Activated CD8-positive, alpha-beta memory T cell treated with anti-CD3 and anti-CD28 coated beads, Interleukin-2, amount 50 U/mL, for 48 hours (primary cell): ENCODE measurements around the gene TRIM29.

Source experiments
- DNase-seq: peaks from one replicate; pipeline ENCODE4 v3.0.0-alpha.2; 2020

The TRIM29 gene

DNA sequence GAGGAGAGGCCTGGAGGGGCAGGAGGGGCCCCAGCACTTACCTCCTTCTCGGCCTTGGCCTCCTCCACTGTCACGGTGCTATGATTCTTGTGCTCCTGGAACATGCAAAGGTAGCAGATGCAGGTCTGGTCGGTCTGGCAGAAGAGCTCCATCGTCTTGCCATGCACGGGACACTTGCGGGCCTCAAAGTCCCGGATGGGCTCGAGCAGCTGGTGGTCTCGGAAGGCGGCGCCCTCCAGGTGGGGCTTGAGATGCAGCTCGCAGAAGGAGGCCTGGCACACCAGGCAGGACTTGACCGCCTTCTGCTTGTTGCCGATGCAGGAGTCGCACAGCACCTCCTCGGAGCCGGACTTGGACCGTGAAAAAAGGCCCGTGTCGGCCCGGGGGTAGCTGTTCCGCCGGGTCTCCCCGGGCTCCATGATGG lies 714 bp downstream of the TRIM29 start:
- DNase-seq = peak; percentile 17

DNA sequence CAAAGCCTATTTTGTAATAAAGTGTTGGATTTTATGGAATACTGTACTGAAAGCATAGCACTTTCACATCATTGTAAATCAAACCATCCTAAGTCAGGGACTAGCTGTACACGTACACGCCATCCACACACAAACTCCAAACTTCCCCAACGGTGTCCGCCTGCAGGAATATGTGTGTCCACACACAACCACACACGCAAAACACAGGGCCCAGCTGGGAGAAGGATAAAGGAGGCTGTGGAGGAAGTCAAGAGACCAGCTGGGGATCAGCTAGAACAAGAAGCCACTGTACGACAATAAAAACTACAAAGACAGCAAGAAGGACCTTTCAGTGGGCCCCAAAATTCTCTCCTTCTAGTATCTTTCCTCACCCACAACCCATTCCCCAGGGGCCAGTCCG lies 1.6 kb downstream of the TRIM29 start:
- peak; percentile 13 for DNase-seq

DNA sequence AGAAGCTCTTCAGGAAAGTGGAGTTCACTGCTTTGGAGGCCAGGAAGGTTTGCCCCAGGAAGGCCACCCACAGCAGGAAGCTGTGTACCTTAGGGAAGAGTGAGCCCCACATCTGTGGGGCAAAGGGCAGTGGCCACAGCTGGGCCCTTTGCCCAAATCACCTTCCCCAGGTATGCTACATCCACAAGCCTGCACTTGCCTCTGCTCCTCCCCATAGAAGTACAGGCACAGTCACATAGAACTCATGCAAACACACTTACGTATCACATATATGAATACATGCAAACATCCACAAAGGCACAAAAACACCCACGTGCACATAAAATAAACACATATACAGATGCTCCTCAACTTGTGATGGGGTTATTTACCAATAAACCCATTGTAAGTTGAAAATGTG lies 2.1 kb downstream of the TRIM29 start:
- peak; percentile 30 for DNase-seq

DNA sequence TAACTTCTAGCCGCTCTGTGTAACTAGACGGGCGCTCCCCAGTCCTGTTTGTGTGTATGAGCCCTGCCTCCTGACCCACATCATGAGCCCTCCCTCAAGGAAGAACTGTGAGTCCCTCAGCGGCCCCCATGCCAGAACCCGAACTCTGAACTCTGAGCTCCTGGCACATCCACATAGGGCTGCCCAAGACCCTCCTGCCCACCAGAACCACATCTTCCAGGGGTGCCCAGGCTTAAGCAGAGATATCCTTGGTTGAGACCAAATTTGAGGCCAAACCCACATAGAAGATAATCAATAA lies 3.0 kb downstream of the TRIM29 start:
- DNase-seq = peak; percentile 13

DNA sequence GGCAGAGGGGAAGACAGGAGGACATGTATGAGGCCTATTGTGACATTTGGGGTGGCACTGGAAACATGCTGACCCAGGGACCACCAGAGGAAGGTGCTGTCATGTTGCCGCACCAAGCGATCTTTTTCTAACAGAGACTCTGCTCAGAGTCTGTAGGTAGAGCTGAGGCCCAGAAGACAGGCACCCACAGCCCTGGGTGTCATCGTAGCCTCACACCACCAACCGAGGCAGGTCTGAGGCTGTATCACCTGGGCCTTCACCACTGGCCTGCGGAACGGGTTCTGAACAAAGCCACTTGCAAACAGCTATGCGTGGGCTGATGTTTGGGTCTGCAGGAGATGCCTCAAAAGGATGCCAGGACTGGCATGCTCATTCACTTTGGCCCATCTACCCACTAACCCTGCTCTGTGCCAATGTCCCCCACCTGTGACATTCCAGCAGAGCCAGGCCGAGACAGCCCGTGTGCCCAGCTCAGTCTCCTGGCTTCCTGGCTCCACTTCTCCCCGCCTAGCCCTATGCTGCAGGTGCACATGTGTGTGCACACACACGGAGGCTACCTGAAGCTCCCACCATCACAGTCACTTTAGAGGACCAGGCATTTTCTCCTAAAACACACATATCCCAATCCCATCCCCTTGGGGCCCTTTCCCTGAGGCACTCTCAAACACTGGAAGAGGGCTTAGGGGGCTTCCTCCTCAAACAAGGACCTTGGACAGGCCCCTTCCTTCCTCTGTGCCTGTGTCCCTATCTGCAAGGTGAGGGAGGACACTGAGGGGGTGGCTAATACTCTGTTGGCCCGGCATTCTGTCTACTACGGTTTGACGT lies 3.6 kb downstream of the TRIM29 start:
- DNase-seq = peak; percentile 17

DNA sequence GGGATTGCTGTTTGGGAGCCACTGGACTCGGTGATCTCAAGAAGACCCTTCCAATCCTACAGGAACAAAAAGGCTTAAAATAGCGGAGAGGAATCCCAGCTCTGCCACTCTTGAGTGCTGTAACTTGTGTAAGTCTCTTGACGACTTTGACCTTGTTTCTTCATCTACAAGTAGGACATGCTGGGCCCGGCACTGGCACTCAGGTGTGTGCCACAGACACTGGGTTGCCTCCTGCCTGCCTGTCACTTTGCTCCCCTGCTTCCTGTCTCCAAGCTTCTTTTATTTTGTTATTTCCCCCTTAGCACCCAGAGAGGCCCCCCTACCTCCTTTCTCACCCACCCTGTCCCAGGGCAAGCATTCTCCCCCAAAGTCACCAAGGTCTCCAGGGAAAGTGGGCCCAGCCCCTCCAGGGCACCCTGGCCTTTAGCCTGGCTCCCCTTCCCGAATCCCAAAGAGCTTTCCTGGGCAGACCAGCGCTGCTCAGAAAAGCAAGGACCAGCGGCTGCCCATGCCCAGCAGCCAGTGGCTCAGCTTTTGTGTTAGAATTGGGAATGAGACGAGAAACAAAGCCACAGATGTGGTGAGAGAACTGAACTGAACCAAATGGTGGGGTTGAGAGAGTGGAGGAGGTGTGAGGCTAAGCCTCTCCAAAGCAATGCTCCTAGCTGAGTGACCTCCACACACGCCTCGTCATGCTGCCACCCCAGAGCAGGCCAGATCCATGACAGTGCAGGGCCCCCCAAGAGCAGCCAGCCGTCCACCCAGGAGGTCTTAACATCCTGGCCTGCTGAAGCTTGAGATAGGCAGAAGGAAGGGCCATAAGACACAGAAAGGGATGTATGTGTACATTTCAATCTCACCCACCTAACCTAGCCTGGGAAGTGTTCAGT lies 4.5 kb downstream of the TRIM29 start:
- peak; percentile 20 for DNase-seq

DNA sequence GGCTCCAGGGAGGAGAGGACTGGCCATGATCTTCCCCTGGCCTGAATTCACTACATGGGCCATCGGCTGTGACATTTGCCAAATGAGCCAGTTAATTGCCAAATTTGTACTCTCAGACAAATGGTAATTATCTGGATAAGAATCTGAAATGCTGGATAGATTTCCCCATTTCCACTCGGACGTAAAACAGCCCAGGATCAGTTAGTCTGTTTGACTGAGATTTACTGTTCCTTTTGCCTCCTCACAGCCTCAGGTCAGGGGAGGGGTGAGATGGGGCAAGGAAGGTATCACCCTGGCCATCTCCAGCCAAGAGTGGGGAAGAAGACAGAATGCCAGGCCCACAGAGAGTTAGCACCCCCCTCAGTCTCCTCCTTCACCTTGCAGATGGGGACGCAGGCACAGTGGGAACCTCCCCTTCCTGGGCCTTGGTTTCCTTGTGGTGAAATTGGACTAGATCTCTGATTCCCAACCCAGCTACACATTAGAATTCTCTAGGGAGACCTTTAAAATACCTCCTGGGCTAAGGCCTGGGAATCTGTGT lies 5.2 kb downstream of the TRIM29 start:
- no peak for DNase-seq

DNA sequence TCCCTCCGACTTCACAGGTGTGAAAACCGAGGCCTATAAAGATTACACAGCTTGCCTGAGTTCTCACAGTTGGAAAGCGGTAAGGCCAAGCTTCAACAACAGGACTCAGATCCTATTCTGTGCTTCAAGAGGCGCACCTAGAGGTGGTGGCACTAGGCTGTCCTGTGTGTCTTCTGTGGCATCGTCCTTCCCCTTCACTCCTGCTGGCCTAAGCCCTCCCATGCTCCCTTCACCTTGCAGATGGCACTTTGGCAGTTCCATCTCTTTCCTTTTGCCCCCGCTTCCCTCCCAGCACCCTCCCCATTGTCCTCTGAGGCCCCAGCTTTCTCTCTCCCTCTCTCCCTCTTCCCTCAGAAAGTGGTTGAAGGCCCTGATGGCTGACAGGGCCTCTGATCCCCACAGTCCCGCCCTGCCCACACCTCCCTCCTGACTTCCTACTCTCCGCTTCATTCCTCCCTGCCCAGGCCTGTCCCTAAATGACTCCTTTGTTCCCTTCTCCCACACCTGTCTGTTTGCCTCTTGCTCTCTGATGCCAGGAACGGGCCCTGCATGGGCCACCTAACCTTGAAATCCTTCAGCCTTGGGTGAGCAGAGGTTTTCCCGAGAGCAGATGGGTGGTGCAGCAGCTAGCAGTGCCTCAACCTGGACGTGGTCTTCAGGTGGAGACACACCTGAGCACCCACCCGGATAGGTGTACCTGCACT lies 5.8 kb downstream of the TRIM29 start:
- peak; percentile 29 for DNase-seq

DNA sequence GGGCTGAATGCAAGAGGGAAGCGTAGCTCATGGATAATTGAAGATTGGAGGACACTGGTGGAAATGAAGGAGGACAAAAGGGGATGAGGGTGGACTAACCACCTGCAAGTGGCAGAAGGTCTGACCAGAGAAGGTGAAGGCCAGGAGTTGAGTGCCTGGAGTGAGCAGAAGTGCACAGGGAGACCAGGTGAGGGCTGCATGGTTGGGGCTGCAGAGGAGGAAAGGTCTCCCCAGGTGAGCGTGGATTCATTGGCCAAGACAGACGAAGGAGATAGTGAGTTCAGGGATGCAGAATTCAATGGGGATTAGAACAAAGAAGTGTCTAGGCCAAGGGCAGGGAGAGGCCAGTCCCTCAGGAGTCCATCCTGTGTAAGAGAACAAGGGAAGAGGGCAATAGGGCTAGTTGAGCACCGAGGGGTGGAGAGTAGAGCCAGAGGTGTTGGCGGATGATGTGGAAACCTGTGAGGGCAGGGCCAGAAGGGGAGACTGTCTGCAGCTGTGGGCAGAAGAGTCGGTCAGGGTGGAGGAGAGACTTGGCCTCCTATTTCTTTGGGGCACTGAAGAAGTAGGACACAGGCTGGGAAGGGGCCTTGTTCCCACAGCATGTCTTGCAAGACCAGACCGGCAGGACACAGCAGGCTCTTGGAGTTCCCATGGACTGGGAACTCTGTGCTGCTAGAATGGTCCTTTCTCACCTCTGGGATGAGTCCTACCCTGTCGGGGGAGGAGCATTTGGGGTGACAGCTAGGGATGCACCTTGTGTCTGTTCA lies 6.7 kb downstream of the TRIM29 start:
- peak; percentile 37 for DNase-seq

DNA sequence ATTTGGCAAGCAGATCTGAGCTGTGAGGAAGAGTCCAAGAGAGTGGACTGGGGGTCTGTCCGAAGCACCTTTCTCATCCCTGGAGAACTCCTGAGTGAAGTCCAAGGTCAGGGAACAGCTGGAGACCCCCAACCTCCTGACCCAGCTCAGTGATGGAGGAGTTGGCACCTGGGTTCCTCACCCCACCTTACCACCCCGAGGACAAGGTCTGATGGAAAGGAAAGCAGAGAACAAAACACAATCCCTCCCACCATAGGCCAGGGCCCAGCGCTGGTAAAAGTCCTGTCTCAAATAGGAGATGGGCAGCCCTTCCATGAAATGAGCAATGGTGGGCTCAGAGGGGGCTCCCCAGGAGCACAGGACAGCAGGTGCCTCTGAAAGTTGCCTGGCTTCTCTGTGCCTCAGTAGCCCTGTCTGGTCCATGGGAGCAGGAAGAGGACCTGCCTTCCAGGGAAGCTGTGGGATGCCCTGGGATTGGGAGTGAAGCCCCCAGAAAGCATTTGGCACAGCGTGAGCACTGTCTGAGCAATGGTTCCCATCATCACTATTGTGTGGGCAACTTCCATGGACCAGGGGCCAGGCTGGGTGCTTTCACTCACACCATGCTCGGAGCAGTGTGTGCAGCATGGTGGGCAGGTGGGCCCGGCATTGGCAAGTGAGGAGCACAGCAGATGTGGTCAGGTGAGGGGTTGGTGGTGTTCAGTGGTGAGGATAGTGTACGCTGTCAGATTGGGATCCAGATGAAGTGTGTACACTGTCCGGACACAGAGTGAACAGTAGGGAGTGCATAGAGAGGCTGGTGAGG lies 7.5 kb downstream of the TRIM29 start:
- no peak for DNase-seq

DNA sequence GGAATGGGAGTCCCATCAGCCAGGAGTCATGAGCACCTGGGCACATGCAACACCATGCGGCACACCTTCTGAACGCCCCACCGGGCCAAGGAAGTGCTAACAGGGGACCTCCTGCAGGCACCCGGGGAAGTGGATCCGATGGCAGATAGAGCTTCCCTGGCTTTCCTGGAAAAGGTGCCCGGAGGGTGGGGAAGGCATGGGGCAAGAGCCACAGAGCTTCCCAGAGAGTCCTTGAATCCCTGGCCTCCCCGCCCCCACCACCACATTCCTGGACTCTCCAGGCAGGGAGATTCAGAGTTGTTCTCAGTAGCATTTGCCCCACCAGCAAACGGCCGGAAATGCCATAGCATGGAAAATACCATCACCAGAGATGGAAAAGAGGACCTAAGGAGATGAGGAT lies 8.3 kb downstream of the TRIM29 start:
- DNase-seq = no peak

DNA sequence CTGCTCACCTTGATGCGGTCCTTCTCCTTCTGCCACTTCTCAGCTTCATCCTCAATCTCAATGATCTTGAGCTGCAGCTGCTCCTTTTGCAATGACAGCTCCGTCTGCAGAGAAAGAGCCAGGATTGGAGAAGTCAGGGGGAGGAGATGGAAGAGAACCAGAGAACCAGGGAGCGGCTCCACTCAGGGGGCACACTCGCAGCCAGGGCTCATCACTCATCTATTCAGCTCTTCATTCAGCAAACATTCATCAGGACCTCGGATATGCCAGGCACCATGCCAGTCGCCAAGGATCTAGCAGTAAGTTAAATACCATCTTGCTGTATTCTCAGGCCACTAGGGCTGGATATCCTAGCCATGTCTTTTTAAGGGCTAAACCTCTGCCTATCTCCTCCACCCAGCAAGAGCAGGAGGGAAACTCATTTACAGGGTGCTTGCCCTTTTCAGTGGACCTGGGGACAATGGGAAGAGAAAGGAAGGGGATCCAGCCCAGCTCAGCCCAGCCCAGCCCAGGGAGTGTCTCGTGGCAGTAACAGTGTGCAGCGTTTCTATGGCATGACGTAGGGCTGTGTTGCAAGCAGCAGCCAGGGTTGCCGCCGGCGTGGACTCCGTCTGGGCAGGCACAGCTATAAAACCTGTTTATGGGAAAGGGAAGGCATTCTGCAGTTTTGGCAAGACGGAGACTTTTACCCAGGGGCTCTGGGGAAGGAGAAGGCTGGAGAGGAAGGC lies 9.4 kb downstream of the TRIM29 start:
- no peak for DNase-seq

DNA sequence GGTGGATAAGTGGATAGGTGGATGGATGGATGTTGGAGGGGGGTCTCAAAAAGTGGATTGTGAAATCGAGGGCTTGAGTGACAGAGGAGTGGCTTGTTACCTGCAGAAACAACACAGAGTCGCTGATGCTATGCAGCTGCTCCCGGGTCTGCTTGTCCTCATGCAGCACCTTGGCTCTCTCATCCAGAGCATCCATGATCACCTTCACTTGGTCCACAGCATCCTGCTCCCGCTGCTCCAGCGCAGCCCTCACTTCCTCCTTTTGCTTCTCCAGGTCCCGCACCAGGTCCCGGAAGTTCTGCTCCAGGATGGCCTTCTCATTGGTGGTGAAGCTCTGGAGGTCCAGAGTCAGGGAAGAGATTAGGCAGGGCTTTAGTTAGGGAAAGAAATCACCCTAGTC lies 10.7 kb downstream of the TRIM29 start:
- no peak for DNase-seq

DNA sequence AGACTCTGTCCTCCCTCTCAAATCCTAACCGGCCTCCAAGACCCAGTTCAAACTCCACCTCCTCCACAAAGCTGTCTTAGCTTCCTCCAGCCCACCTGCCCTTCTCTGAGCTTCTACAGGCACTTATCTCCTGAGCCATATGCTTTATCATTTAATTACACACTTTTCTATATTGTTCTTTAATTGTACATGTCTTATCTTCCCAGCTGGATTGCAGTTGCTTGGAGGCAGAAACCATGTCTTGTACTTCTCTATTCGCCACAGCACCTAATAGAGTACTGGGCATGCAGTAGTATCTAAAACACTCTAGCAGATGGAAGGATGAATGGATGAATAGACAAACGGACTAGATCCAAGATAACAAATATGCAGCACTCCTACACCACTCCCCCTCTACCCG lies 11.3 kb downstream of the TRIM29 start:
- DNase-seq = no peak

DNA sequence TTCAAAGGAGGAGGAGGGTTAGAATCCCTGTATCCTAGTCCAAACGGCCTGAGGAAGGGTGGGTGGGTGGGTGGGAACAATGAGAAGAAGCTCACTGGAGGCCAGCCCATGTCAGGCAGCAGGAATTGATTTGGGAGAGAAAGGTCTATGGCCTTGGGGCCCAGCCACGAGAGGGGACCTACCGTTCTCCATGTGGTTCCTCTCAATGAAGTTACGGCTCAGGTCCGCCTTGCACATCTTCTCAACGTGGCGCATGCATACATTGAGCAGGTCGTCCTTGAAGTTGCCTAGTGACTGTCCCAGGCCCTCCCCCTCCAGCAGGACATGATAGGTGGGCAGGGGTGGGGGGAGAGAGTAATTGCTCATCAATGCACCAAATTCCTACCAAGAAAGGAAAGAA lies 12.4 kb downstream of the TRIM29 start:
- DNase-seq = no peak

DNA sequence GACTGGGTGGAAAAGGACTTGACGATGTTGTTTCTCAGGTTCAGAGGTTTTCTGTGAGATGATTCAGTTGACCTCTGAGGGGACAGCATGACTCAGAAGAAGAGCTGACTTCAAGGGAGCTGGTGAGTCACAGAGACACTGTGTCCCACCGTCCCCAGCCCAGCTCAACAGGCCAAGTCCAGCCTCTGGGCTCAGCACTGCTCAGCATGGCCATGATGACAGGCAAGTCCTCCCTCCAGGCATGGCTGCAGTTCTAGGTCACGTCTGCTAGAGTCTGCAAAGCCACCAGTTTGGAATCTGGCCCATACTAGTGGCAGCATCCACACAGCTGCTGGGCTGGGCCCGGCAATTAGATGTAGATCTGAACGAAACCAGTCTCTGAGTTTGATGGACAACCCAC lies 12.9 kb downstream of the TRIM29 start:
- no peak for DNase-seq

DNA sequence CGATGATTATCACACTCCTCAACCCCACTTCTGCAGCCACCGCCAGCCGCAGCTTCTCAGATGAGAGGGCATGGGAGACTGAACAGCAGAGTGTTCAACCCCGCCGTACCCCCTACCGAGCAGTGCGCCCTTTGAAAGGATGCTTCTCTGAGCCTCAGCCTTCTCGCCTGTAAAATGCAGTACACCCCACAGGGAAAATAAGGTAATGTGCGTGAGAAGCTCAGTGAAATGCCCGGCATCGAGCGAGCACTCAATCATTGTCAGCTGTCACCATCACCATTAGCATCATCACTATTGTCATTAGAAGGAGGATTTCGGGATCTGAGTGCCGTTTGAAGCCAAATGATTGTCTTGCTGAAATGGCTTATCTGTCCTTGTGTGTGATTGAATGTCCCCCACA lies 13.6 kb downstream of the TRIM29 start:
- DNase-seq = no peak

DNA sequence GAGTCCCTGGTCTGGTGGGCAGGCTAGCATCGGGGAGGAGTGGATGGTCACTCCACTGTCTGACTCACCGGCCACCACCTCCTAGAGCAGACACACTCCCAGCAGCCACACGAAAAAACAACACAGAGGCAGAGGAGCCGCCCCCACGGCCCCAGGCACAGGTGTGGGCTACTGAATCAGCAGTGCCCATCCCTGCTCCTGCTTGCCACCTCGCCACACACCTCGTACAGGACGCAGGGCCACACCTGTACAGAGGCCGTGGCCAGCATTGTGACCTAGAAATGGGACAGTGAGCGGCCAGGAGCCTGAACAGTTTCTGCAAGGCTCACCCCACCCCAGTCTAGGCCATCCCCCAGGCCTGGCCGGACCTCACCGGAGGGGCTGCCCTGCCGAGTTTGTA lies 14.0 kb downstream of the TRIM29 start:
- no peak for DNase-seq

DNA sequence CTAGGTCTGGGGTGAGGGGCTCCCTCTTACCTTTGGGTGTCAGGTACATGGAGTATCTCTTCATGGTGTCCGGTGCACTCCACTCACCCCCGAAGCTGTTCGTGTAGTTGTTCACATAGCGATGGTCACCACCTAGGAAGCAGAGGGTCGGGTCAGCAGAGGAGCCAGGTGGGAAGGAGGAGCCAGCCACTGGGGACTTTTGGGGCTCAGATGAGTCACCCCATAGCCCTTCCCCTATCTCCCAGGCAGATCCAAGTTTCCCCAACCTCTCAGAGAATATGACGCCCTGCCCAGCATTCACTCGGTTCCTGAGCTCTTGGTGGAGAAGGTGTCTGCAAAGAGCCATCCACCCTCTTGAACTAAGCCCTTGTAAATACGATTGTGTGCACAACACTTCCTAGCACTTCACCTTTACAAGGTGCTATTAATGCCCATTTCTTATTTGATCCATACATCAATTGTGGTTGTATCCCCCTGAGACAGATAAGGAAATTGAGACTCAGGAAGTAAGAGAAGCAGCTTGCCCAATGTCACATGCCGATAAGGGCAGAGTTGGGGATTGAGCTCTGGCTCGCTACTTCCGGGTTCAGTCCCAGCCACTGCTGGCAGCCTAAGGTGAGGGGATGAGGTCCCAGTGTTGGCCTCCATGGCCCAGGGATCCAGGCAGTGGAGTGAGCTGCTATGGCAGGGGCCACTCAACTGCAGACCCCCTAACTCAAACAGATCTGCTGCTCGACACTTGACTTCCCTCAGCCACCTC lies 14.8 kb downstream of the TRIM29 start:
- DNase-seq = no peak

DNA sequence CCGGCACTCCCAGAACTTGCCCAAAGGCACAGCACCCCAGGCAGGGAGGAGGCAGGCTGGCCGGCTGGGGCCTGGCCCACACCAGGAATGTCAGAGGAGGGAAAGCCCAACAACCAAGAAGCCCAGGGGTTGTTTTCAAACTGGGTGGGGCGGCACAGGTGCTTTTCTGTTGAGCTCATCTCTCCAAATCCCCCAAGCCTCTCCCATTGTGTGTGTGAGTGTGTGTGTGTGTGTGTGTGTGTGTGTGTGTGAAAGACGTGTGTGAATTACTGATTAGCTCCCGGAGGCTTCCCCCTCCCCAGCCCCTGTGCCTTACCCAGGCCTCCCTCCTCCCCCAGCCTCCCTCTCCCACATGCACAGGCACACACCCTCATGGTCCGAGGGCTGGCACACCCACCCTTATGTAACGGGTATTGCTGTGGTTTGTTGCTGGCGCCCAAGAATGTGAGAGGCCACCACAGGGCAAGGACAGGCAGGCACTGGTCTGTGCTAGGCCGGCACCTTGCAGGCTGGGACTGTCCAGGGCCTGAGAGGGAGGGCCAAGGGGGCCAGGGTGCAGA lies 15.9 kb downstream of the TRIM29 start:
- DNase-seq = no peak
